HepG2 (cell line): ENCODE data around the gene DDIT4. TPM values are rescaled to one million over a fixed set of nuclear protein-coding genes. Genes with fewer than 3 reads are reported as not detected.
A peak's percentile ranks its signal among the peaks of the same experiment; 100 is the strongest.

ENCODE experiments used
- BRCA1 ChIP-seq: sonication (generic); formaldehyde crosslinking; IDR thresholded peaks from 2 replicates; pipeline ENCODE4 v1.4.0; 2020; ENCODE audit warnings: missing genetic modification reagents
- CBFB ChIP-seq: sonication (generic); formaldehyde crosslinking; IDR thresholded peaks from 2 replicates; pipeline ENCODE4 v1.4.0; 2020; ENCODE audit warnings: missing genetic modification reagents
- CBX5 ChIP-seq: sonication (generic); formaldehyde crosslinking; IDR thresholded peaks from 2 replicates; pipeline ENCODE4 v1.4.0; 2020; ENCODE audit warnings: missing genetic modification reagents, borderline replicate concordance
- CHCHD3 ChIP-seq: sonication (generic); formaldehyde crosslinking; IDR thresholded peaks from 2 replicates; pipeline ENCODE4 v1.8.0; 2022; ENCODE audit warnings: mild to moderate bottlenecking, missing genetic modification reagents, moderate library complexity
- CREM ChIP-seq, 2 experiments: sonication (generic) in 1 of 2; formaldehyde crosslinking in 1 of 2; IDR thresholded peaks; 2 replicates each; pipeline versions ENCODE4 v1.4.0 to v1.6.1; 2016 to 2020; ENCODE audit warnings: antibody characterized with exemption in 1 of 2, mild to moderate bottlenecking in 1 of 2, missing genetic modification reagents in 1 of 2
- EEA1 ChIP-seq: sonication (generic); formaldehyde crosslinking; IDR thresholded peaks from 2 replicates; pipeline ENCODE4 v1.5.1; 2020; ENCODE audit warnings: mild to moderate bottlenecking, missing genetic modification reagents, borderline replicate concordance
- HOXA9 ChIP-seq: sonication (generic); formaldehyde crosslinking; IDR thresholded peaks from 2 replicates; pipeline ENCODE4 v1.8.1; 2022; ENCODE audit warnings: missing genetic modification reagents, mild to moderate bottlenecking, moderate library complexity, borderline replicate concordance
- KDM1A ChIP-seq: IDR thresholded peaks from 2 replicates; pipeline ENCODE4 v1.6.1; 2016; ENCODE audit warnings: missing compliant biosample characterization
- KDM5B ChIP-seq: sonication (generic); formaldehyde crosslinking; IDR thresholded peaks from 2 replicates; pipeline ENCODE4 v1.4.0; 2020; ENCODE audit warnings: missing genetic modification reagents, mild to moderate bottlenecking, borderline replicate concordance
- KDM6A ChIP-seq: IDR thresholded peaks from 2 replicates; pipeline ENCODE4 v1.6.1; 2016; ENCODE audit warnings: low read depth
- MNT ChIP-seq: fragments of 450-650 bp; IDR thresholded peaks from 2 replicates; pipeline ENCODE4 v1.6.1; 2016
- MYNN ChIP-seq: sonication (generic); formaldehyde crosslinking; IDR thresholded peaks from 2 replicates; pipeline ENCODE4 v1.4.0; 2020; ENCODE audit warnings: mild to moderate bottlenecking, low read depth, missing genetic modification reagents
- MZF1 ChIP-seq: sonication (generic); formaldehyde crosslinking; IDR thresholded peaks from 2 replicates; pipeline ENCODE4 v1.8.1; 2023; ENCODE audit warnings: mild to moderate bottlenecking, missing genetic modification reagents, borderline replicate concordance
- NCOR1 ChIP-seq: fragments of 200-600 bp; sonication (generic); IDR thresholded peaks from 2 replicates; pipeline ENCODE4 v1.7.0; 2017; ENCODE audit warnings: antibody characterized with exemption, low read length, borderline replicate concordance
- NFKB2 ChIP-seq: sonication (generic); formaldehyde crosslinking; IDR thresholded peaks from 2 replicates; pipeline ENCODE4 v1.4.0; 2020; ENCODE audit warnings: missing genetic modification reagents, borderline replicate concordance
- ZBTB8A ChIP-seq: sonication (generic); formaldehyde crosslinking; IDR thresholded peaks from 2 replicates; pipeline ENCODE4 v1.4.0; 2020; ENCODE audit warnings: mild to moderate bottlenecking, low read depth, missing genetic modification reagents, borderline replicate concordance
- ZMAT3 ChIP-seq: sonication (generic); formaldehyde crosslinking; conservative IDR thresholded peaks from 2 replicates; pipeline ENCODE4 v1.7.0; 2021; ENCODE audit warnings: missing genetic modification reagents
- ZNF232 ChIP-seq: sonication (generic); formaldehyde crosslinking; IDR thresholded peaks from 2 replicates; pipeline ENCODE4 v1.4.0; 2020; ENCODE audit warnings: missing genetic modification reagents, borderline replicate concordance
- ZNF646 ChIP-seq: sonication (generic); formaldehyde crosslinking; IDR thresholded peaks from 2 replicates; pipeline ENCODE4 v1.9.0; 2021; ENCODE audit warnings: mild to moderate bottlenecking, missing genetic modification reagents
- ZNF709 ChIP-seq: sonication (generic); formaldehyde crosslinking; IDR thresholded peaks from 2 replicates; pipeline ENCODE4 v1.5.0; 2020; ENCODE audit warnings: mild to moderate bottlenecking, missing genetic modification reagents
- polyA plus RNA-seq, 8 experiments: library from polyadenylated mRNA; depleted of rRNA in 3 of 8; stranded (reverse) in 7 of 8; unstranded in 1 of 8; fragments of >200 nt; fragmentation: Illumina TruSeq in 4 of 8; extraction: Trizol in 4 of 8; gene quantifications; 2 replicates each; pipeline versions ENCODE4 v1.2.1 to v1.2.3, GENCODE V29; 2011 to 2016; ENCODE audit warnings: low read depth in 4 of 8, missing spikeins in 1 of 8, mixed read lengths in 1 of 8; ENCODE audit not compliant: insufficient read depth in 1 of 8
- total RNA-seq, 5 experiments: library from RNA; depleted of rRNA; stranded (reverse); fragments of >200 nt; fragmentation: Illumina TruSeq; extraction: Trizol; gene quantifications; 2 replicates each; pipeline ENCODE4 v1.2.3, GENCODE V29; 2016; ENCODE audit warnings: low read depth in 1 of 5
- TF ChIP-seq, protein P1 (sequence below): sonication (generic); formaldehyde crosslinking; IDR thresholded peaks from 2 replicates; pipeline ENCODE4 v1.8.1; 2023; ENCODE audit warnings: mild to moderate bottlenecking, missing genetic modification reagents, borderline replicate concordance
- TF ChIP-seq, protein P2 (sequence below): sonication (generic); formaldehyde crosslinking; IDR thresholded peaks from 2 replicates; pipeline ENCODE4 v1.4.0; 2020; ENCODE audit warnings: mild to moderate bottlenecking, missing genetic modification reagents
- TF ChIP-seq, protein P3 (sequence below): sonication (generic); formaldehyde crosslinking; IDR thresholded peaks from 2 replicates; pipeline ENCODE4 v1.4.0; 2020; ENCODE audit warnings: missing genetic modification reagents

Gene DDIT4
- total and polyA plus RNA-seq, 2 of the 13 experiments (the other 11 are each of a cell fraction or from before 2014, with no cell fraction given): 35.6 to 40.7 TPM

- TF ChIP-seq ZNF709 (CRISPR knock-in tag) (no peak), KDM5B (CRISPR knock-in tag) (no peak), CBFB (CRISPR knock-in tag) (no peak), ZBTB8A (no peak), KDM1A (peak; percentile 61; the same call in 1 of the 2 replicates), BRCA1 (no peak), CBX5 (CRISPR knock-in tag) (no peak), CREM (IDR thresholded peaks at IDR 0.05) (peak; percentile 73), CREM (CRISPR knock-in tag; IDR thresholded peaks at IDR 0.05) (no peak), HOXA9 (CRISPR knock-in tag) (no peak), ZNF232 (CRISPR knock-in tag) (no peak), NFKB2 (CRISPR knock-in tag) (no peak), MNT (no peak), ZNF646 (peak; percentile 50; the same call in 1 of the 2 replicates), CHCHD3 (no peak), MYNN (CRISPR knock-in tag) (no peak), MZF1 (no peak), KDM6A (0 out of 2 replicates have a peak, but pooled peaks have one; percentile 25), EEA1 (CRISPR knock-in tag) (no peak), NCOR1 (no peak), ZMAT3 (CRISPR knock-in tag) (no peak)
- TF ChIP-seq, protein P1, sequence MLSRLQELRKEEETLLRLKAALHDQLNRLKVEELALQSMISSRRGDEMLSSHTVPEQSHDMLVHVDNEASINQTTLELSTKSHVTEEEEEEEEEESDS (CRISPR knock-in tag): no peak
- TF ChIP-seq, protein P2, sequence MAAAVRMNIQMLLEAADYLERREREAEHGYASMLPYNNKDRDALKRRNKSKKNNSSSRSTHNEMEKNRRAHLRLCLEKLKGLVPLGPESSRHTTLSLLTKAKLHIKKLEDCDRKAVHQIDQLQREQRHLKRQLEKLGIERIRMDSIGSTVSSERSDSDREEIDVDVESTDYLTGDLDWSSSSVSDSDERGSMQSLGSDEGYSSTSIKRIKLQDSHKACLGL: no peak
- TF ChIP-seq, protein P3, sequence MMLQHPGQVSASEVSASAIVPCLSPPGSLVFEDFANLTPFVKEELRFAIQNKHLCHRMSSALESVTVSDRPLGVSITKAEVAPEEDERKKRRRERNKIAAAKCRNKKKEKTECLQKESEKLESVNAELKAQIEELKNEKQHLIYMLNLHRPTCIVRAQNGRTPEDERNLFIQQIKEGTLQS: no peak
Measured at GRCh38 chr10:72251635-72252034, 22.1 kb upstream of the DDIT4 start (continued).
